Loucy (cell line): ENCODE results near the gene MEIS3.
"Not testable (repeated sequence)": the region's sequence is repeated elsewhere in the genome, so short reads cannot be mapped to it uniquely, and the experiment has no call there.

Experiments
- H2AFZ ChIP-seq: fragments of 200-600 bp; sonication (generic); 2 replicates; pipeline ENCODE4 v1.6.0; 2016; ENCODE audit warnings: antibody characterized with exemption, mild to moderate bottlenecking, low read length, moderate library complexity
- H3F3A ChIP-seq: fragments of 200-600 bp; 2 replicates; pipeline ENCODE4 v1.6.0; 2016; ENCODE audit warnings: antibody characterized with exemption, low read depth, mild to moderate bottlenecking
- H3K27me3 ChIP-seq: fragments of 200-600 bp; sonication (generic); 2 replicates; pipeline ENCODE4 v1.6.1; 2014; ENCODE audit warnings: low read length, mild to moderate bottlenecking; ENCODE audit not compliant: insufficient read depth, poor library complexity, severe bottlenecking
- H3K36me3 ChIP-seq: fragments of 200-600 bp; sonication (generic); 2 replicates; pipeline ENCODE4 v1.6.1; 2016; ENCODE audit warnings: low read length; ENCODE audit not compliant: insufficient read depth
- H3K4me1 ChIP-seq: fragments of 200-600 bp; sonication (generic); 2 replicates; pipeline ENCODE4 v1.5.1; 2014; ENCODE audit warnings: low read length, mild to moderate bottlenecking; ENCODE audit not compliant: insufficient read depth, poor library complexity, severe bottlenecking
- H3K4me2 ChIP-seq: fragments of 200-600 bp; sonication (generic); 2 replicates; pipeline ENCODE4 v1.6.0; 2014; ENCODE audit warnings: antibody characterized with exemption, low read length, low read depth, mild to moderate bottlenecking; ENCODE audit not compliant: poor library complexity, severe bottlenecking
- H3K4me3 ChIP-seq: fragments of 200-600 bp; sonication (generic); 2 replicates; pipeline ENCODE4 v1.5.1; 2014; ENCODE audit warnings: low read length, mild to moderate bottlenecking, mixed read lengths; ENCODE audit not compliant: poor library complexity, severe bottlenecking
- H3K79me2 ChIP-seq: fragments of 200-600 bp; sonication (generic); 2 replicates; pipeline ENCODE4 v1.6.1; 2014; ENCODE audit warnings: low read length; ENCODE audit not compliant: insufficient read depth
- H3K9ac ChIP-seq: fragments of 200-600 bp; sonication (generic); 2 replicates; pipeline ENCODE4 v1.6.0; 2014; ENCODE audit warnings: mild to moderate bottlenecking, low read depth, low read length, moderate library complexity; ENCODE audit not compliant: poor library complexity, severe bottlenecking
- H3K9me2 ChIP-seq: fragments of 200-600 bp; sonication (generic); replicated peaks from 2 replicates; pipeline ENCODE4 v1.6.1; 2016; ENCODE audit warnings: low read depth, low read length, mixed read lengths
- H3K9me3 ChIP-seq: fragments of 200-600 bp; sonication (generic); 2 replicates; pipeline ENCODE4 v1.6.1; 2014; ENCODE audit warnings: mild to moderate bottlenecking, antibody characterized with exemption, low read length, low read depth; ENCODE audit not compliant: insufficient read depth
- H4K20me1 ChIP-seq: fragments of 200-600 bp; sonication (generic); 2 replicates; pipeline ENCODE4 v1.6.0; 2014; ENCODE audit warnings: antibody characterized with exemption, low read length, mild to moderate bottlenecking; ENCODE audit not compliant: insufficient read depth, poor library complexity, severe bottlenecking
- EZH2phosphoT487 ChIP-seq: fragments of 200-600 bp; IDR thresholded peaks from 2 replicates; pipeline ENCODE4 v1.6.1; 2018; ENCODE audit warnings: antibody characterized with exemption, mild to moderate bottlenecking, moderate library complexity, borderline replicate concordance
- TF ChIP-seq, protein P1 (sequence below): fragments of 200-600 bp; sonication (generic); conservative IDR thresholded peaks from 2 replicates; pipeline ENCODE4 v1.5.1; 2014; ENCODE audit warnings: mild to moderate bottlenecking, antibody characterized with exemption, low read length

The MEIS3 gene

DNA sequence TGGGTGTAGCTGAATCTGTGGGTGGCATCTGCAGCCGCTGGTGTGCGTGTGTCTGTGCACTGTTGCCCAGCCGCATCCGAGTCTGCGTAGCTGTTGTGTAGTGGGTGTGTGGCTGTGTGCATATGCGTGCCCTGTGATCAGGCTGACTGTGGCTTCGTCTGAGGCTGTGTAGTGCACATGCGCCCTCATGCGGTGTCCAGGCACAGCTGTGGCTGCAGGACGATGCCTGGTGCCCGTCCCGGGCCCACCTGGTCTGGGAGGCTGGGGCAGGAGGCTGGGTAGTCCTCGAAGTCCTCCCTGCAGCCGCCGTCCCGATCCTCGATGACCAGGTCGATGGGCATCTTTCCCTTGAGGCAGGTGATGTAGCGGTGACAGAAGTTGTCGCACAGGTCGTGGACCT is 4.9 kb downstream of the MEIS3 start:
- Histone ChIP-seq H3K4me1 (no peaks in the 10 kb centered on the region), H3K9me3 (no peaks in the 10 kb centered on the region), H3F3A (no peaks in the 10 kb centered on the region), H3K27me3 (no peaks in the 10 kb centered on the region), H3K4me3 (no peak overlapping the region), H3K9me2 (no peaks in the 10 kb centered on the region), H3K9ac (no peak overlapping the region), H3K36me3 (no peaks in the 10 kb centered on the region), H3K79me2 (no peaks in the 10 kb centered on the region), H3K4me2 (no peak overlapping the region), H4K20me1 (no peaks in the 10 kb centered on the region), H2AFZ (no peak overlapping the region)
- TF ChIP-seq, protein P1, sequence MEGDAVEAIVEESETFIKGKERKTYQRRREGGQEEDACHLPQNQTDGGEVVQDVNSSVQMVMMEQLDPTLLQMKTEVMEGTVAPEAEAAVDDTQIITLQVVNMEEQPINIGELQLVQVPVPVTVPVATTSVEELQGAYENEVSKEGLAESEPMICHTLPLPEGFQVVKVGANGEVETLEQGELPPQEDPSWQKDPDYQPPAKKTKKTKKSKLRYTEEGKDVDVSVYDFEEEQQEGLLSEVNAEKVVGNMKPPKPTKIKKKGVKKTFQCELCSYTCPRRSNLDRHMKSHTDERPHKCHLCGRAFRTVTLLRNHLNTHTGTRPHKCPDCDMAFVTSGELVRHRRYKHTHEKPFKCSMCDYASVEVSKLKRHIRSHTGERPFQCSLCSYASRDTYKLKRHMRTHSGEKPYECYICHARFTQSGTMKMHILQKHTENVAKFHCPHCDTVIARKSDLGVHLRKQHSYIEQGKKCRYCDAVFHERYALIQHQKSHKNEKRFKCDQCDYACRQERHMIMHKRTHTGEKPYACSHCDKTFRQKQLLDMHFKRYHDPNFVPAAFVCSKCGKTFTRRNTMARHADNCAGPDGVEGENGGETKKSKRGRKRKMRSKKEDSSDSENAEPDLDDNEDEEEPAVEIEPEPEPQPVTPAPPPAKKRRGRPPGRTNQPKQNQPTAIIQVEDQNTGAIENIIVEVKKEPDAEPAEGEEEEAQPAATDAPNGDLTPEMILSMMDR: peak; percentile 23; the same call in 1 of the 2 replicates
- TF ChIP-seq EZH2phosphoT487: no peak

DNA sequence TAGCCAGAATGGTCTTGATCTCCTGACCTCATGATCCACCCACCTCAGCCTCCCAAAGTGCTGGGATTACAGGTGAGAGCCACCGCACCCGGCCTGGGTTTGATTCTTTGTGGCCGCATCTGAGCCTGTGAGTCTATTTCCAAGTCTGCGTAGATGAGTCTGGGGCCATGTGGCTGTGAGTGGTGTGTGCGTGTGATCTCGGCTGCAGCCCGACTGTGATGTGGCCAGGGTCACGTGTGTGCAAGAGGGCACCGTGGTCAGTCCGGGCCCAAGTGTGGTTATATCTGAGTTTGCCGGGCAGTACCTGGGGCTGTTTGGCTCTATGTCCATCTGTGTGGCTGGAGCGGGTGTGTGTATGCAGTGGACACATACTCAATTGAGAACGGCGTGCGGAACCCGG is 5.4 kb downstream of the MEIS3 start:
- H3K9me3 ChIP-seq: no peaks in the 10 kb centered on the region
- no peaks in the 10 kb centered on the region for H3K4me1 ChIP-seq
- H3K9ac ChIP-seq: no peak overlapping the region
- H4K20me1 ChIP-seq: no peaks in the 10 kb centered on the region
- no peaks in the 10 kb centered on the region for H3F3A ChIP-seq
- H3K36me3 ChIP-seq: no peaks in the 10 kb centered on the region
- H3K79me2 ChIP-seq: no peaks in the 10 kb centered on the region
- no peak overlapping the region for H3K4me2 ChIP-seq
- no peaks in the 10 kb centered on the region for H3K27me3 ChIP-seq
- no peaks in the 10 kb centered on the region for H3K9me2 ChIP-seq
- TF ChIP-seq, protein P1: no peak
- no peak for TF ChIP-seq EZH2phosphoT487
- no peak overlapping the region for H2AFZ ChIP-seq
- no peak overlapping the region for H3K4me3 ChIP-seq

DNA sequence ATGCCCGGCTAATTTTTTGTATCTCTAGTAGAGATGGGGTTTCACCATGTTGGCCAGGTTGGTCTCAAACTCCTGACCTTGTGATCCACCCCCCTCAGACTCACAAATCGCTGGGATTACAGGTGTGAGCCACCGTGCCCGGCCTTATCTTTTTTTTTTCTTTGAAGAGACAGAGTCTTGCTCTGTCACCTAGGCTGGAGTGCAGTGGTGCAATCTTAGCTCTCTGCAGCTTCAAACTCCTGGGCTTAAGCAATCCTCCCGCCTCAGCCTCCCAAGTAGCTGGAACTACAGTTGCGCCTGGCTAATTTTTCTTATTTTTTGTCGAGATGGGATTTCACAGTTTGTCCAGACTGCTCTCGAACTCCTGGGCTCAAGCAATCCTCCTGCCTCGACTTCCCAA is 7.6 kb downstream of the MEIS3 start:
- not testable (repeated sequence) for H2AFZ ChIP-seq

DNA sequence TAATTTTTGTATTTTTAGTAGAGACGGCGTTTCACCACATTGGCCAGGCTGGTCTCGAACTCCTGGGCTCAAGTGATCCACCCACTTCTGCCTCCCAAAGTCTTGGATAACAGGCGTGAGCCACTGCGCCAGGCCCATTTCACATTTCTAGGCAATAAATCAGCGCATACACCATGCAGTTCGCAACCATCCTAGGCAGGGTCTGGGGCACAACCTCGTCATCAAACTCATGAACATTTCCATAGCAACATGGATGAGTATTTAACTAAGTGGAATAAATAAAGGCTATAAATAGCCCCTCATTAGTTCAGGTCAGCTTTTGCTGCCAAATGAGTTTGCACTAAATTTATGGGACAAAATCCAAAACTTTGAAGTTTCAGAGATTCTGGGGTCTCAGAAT is 8.2 kb downstream of the MEIS3 start:
- Histone ChIP-seq H3K4me2 (no peak overlapping the region), H3K36me3 (no peaks in the 10 kb centered on the region), H3K79me2 (no peaks in the 10 kb centered on the region), H4K20me1 (no peaks in the 10 kb centered on the region), H3K9ac (no peak overlapping the region), H3K4me1 (no peaks in the 10 kb centered on the region), H3K4me3 (no peak overlapping the region), H3K9me2 (no peaks in the 10 kb centered on the region), H3F3A (no peaks in the 10 kb centered on the region), H3K27me3 (no peaks in the 10 kb centered on the region), H2AFZ (no peak overlapping the region), H3K9me3 (no peaks in the 10 kb centered on the region)
- TF ChIP-seq, protein P1: no peak

More for the DNA sequence above, 7.6 kb downstream of the MEIS3 start:
- H3K27me3 ChIP-seq, H3K4me2 ChIP-seq, H3K4me1 ChIP-seq, H3K4me3 ChIP-seq, H3F3A ChIP-seq, H3K9me2 ChIP-seq, H3K9me3 ChIP-seq, H4K20me1 ChIP-seq, H3K36me3 ChIP-seq, H3K9ac ChIP-seq, H3K79me2 ChIP-seq: not testable (repeated sequence)
